SH-SY5Y (cell line): ENCODE measurements around the gene EVA1C.

Experiments used
- GATA2 ChIP-seq: IDR thresholded peaks from 2 replicates; pipeline ENCODE4 v1.6.1; 2011; ENCODE audit warnings: mild to moderate bottlenecking, low read depth, low read length
- GATA3 ChIP-seq: IDR thresholded peaks from 2 replicates; pipeline ENCODE4 v1.6.1; 2011; ENCODE audit warnings: low read depth, mild to moderate bottlenecking, low read length, moderate library complexity

EVA1C gene

GRCh38 chr21:32484706-32485380 is 72.3 kb downstream of the EVA1C start:
- TF ChIP-seq GATA2 (no peak), GATA3 (no peak)

DNA sequence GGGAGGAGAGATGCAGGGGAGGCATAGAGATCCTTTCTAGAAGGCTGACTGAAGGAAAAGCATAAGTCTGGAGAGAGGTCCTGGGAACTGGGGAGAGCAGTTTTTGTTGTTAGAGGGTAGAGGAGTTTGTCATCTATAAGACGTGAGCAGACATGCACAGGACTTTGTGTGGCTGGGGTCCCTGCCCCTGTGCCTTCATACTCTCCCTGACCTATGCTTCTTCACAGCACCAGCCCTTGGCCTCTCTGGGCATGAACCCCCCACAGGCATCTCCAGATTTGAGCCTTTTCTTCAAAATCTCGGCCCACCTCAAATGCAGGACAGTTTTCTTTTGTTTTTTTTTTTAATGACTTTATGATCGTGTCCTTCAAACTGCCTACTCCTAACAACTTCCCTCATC is 79.9 kb downstream of the EVA1C start:
- TF ChIP-seq GATA3: no peak
- TF ChIP-seq GATA2: no peak

DNA sequence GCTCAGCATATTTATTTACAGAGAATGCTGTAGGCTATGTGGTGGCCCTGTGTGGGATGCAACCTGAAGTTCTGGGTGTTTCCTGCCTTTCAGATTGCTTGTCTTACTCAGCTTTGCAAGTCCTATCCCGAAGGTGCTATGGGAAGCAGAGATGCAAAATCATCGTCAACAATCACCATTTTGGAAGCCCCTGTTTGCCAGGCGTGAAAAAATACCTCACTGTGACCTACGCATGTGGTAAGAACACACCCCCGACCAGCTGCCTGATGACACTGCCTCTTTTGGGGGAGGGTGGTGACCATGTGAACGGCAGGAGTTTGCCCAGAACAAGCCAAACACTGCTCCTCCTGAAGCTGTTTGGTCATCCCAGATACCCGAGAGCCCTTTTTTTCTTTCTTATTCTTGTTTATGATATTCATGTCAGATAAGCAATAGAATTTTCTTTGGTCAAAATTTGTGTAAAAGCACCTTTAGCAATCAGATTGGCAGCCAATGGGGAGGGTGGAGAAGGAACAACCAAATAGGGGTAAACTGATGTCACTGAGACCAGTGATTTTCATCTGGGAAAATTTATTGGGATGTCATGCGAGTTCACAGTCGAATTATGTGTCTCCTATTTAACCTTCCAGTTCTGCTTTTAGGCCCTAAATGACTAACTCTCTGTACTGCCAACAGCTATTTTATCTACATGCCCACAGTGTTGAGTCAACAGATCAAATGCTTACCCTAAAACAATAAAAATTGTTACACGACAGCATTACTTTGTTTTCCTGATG is 82.6 kb downstream of the EVA1C start:
- TF ChIP-seq GATA2 (no peak), GATA3 (no peak)

DNA sequence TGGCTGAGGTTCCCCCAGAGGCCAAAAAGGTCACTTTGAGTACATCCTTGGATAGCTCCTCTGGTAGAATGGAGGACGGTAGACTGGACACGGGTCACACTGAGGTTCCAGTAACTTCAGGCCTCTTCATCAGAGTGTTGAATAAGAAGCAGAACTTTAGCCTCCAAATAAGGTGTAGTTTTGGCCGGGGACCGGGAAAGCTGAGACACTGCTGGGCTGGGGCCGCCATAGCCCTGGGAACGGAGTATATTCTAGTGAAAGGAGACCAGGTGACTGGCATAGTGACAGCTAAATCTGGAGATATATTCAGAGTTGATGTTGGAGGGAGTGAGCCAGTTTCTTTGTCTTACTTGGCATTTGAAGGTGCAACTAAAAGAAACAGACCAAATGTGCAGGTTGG is 84.1 kb downstream of the EVA1C start:
- TF ChIP-seq GATA3 (no peak), GATA2 (no peak)

DNA sequence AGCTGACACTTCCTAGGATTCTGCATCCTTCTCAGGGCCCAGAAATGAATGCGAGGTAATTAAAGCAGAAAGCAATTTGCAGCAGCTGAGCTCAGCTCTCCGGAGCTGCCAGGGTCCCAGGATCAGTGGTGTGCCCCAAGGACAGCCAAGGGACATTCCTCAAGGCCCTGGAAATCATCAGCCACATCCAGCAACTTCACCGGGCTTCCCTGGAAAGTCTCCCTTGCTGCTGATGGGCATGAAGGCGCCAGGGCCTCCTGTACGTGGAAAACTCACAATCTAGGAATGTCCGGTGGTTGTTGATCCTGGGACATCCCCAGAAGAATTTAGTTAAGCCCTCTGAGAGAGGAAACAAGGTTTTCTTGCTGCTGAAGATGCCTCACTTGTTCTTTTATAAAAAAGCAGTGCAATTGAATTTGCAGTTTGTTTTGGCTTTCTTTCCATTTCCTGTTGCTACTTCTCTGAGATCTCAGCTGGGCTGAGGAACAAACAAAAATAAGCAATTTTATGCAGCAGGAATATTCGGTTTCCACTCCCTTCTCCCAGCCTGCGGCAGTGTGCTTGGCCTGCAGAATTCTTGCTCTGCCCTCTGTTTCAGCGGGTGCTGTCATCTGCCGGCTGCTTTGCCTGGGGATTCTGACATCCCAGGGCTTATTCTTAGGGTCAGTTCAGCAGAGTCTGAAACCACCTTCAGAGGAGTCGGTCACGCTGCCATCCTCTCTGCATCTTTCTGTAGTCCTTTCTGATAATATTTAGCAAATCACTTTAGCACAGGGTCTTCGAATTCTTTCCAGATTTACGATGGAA is 86.9 kb downstream of the EVA1C start:
- no peak for TF ChIP-seq GATA2
- no peak for TF ChIP-seq GATA3

DNA sequence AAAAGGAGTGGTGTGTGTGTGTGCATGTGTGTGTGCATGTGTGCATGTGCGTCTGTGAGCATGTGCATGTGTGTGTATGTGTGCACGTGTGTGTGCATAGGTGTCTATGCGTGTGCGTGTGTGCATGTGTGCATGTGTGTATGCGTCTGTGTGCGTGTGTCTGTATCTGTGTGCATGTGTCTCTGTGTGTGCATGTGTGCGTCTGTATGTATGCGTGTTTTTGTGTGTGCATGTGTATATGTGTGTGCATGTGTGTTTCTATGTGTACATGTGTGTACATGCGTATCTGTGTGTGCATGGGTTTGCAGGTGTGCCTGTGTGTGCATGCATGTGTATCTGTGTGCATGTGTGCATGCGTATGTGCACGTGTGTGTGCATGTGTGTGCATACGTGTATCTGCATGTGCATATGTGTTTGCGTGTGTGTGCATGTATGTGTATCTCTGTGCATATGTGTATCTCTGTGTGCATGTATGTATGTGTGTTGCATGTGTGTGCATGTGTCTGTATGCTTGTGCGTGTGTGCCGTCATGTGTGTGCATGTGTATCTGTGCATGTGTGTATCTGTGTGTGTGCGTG is 94.9 kb downstream of the EVA1C start:
- TF ChIP-seq GATA2 (no peak), GATA3 (no peak)

GRCh38 chr21:32508558-32508957 is 96.1 kb downstream of the EVA1C start:
- TF ChIP-seq GATA2 (no peak), GATA3 (no peak)

GRCh38 chr21:32514275-32515055 is 102.0 kb downstream of the EVA1C start:
- no peak for TF ChIP-seq GATA3
- TF ChIP-seq GATA2: no peak

DNA sequence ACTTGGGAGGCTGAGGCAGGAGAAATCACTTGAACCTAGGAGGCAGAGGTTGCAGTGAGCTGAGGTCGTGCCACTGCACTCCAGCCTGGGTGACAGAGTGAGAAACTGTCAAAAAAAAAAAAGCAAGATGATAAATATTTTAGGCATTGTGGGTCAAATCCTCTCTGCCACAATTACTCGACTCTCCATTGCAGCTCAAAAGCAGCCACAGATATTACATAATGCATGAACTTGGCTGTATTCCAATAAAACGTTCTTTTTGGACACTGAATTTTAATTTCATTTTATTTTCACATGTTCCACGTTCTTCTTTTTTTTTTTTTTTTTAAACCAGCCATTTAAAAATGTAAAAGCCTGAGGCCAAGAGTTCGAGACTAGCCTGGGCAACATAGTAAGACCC is 103.4 kb downstream of the EVA1C start:
- TF ChIP-seq GATA2 (no peak), GATA3 (no peak)

- TF ChIP-seq GATA3: no peak
- TF ChIP-seq GATA2: no peak
Measured at GRCh38 chr21:32516756-32517649, 104.5 kb downstream of the EVA1C start.

DNA sequence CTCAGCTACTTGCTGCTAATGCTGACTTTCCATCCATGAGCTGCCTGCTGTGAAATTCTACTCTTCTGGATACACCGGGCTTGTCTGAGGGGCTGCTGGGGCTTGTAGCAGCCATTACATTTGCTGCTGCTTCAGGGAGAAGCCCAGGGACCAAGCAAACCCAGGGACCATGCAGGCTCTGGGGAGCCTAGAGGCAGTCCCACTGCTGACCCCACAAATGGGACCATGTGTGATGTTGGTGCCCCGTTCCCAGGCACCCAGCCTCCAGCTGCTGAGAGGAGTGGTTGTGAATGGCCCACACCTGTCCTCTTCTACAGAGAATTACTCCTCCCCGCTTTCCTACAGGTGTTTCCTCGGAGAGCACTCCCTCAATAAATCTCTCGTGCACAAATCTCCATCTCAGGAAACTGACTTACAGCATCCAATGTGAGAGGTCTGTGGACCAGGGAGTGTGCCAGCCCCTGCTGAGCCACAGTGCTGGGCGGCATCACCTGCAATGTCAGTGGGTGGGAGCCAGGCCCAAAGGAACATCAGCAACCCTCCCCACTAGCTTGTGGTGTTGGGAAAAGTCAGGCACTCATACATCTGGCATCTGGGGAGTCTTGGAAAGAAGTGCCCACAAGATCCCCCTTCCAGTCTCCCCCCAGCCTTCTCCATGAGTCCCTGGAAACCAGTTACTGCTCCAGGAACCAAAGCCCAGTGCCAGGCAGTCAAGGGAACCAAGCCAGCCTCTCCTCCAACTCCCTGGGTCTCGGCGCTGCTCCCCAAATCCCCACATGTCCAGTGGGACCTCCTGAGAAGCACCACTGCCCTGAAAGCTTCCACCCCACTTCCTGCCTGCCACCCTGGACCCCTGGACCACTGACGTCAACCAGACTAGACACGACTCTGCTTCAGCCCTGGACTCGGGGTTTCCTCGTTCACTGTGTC is 107.7 kb downstream of the EVA1C start:
- TF ChIP-seq GATA3 (no peak), GATA2 (no peak)

- TF ChIP-seq GATA2 (peak; percentile 53), GATA3 (no peak)
Measured at GRCh38 chr21:32520875-32521735, 108.6 kb downstream of the EVA1C start.
